Measurements from ENCODE around the gene PTPN3. TPM values are rescaled to one million over a fixed set of nuclear protein-coding genes. Genes with fewer than 3 reads are reported as not detected.

The PTPN3 gene
- polyA plus RNA-seq, 3 donors: not detected

GRCh38 chr9:109493648-109494047, 4.5 kb downstream of the PTPN3 start:
- Mint-ChIP-seq H3K4me3 (peak overlapping the region in 1 of 2 donors; percentile 33), H3K27ac (no peak overlapping the region), H3K27me3 (ENCODE audit: low read depth in 3 of 3) (peaks cover 47 to 76% (median 51%) of the 10 kb centered on the region in 3 donors), H3K9me3 (peaks cover 0 to 9% (median 4%) of the 10 kb centered on the region in 7 donors), H3K36me3 (no peaks in the 10 kb centered on the region), H3K4me1 (peaks cover 3% of the 10 kb centered on the region)
- Histone ChIP-seq H3K36me3 (replicated peaks in 1 of 2; ENCODE audit: control insufficient read depth in 1 of 2, insufficient read depth in 2 of 2, low read length in 2 of 2) (no peaks in the 10 kb centered on the region), H3K27me3 (ENCODE audit: control insufficient read depth in 2 of 2, insufficient read depth in 2 of 2, low read length in 2 of 2) (peaks cover 33 to 61% of the 10 kb centered on the region in 2 donors), H3K27ac (ENCODE audit: low read depth in 1 of 2, low read length in 2 of 2) (no peak overlapping the region), H3K9ac (ENCODE audit: insufficient read depth, low read length, poor library complexity, severe bottlenecking) (no peak overlapping the region), H2AFZ (ENCODE audit: insufficient read depth, low read depth, low read length, poor library complexity, severe bottlenecking) (no peak overlapping the region), H3K4me2 (replicated peaks; ENCODE audit: extremely low read depth, low read length, poor library complexity, severe bottlenecking) (no peak overlapping the region), H4K20me1 (ENCODE audit: insufficient read depth, low read length) (no peaks in the 10 kb centered on the region), H3K4me3 (replicated peaks in 1 of 3; ENCODE audit: low read depth in 2 of 3, low read length in 3 of 3) (no peak overlapping the region), H3K79me2 (ENCODE audit: insufficient read depth, low read length) (no peaks in the 10 kb centered on the region), H3K4me1 (ENCODE audit: control insufficient read depth in 1 of 2, insufficient read depth in 2 of 2, low read length in 2 of 2) (no peaks in the 10 kb centered on the region), H3K9me3 (replicated peaks in 1 of 2; ENCODE audit: control insufficient read depth in 1 of 2, insufficient read depth in 1 of 2, low read length in 2 of 2) (peaks cover 0 to 16% of the 10 kb centered on the region in 2 donors)
- no peak for TF ChIP-seq CTCF (IDR thresholded peaks at IDR 0.05)
- DNase-seq: no peak
- WGBS (ENCODE audit: insufficient coverage): 41% methylated on average over 4 of the region's 6 CpGs
- intact Hi-C loops (cut with micrococcal nuclease): no loop called here

- Histone ChIP-seq H3K9me3 (replicated peaks in 1 of 2; ENCODE audit: control insufficient read depth in 1 of 2, insufficient read depth in 1 of 2, low read length in 2 of 2) (peaks cover 0 to 3% of the 10 kb centered on the region in 2 donors), H3K9ac (ENCODE audit: insufficient read depth, low read length, poor library complexity, severe bottlenecking) (no peak overlapping the region), H3K4me2 (replicated peaks; ENCODE audit: extremely low read depth, low read length, poor library complexity, severe bottlenecking) (no peak overlapping the region), H3K79me2 (ENCODE audit: insufficient read depth, low read length) (no peaks in the 10 kb centered on the region), H3K36me3 (replicated peaks in 1 of 2; ENCODE audit: control insufficient read depth in 1 of 2, insufficient read depth in 2 of 2, low read length in 2 of 2) (no peaks in the 10 kb centered on the region), H3K4me1 (ENCODE audit: control insufficient read depth in 1 of 2, insufficient read depth in 2 of 2, low read length in 2 of 2) (no peaks in the 10 kb centered on the region), H3K27ac (ENCODE audit: low read depth in 1 of 2, low read length in 2 of 2) (no peak overlapping the region), H2AFZ (ENCODE audit: insufficient read depth, low read depth, low read length, poor library complexity, severe bottlenecking) (no peak overlapping the region), H3K4me3 (replicated peaks in 1 of 3; ENCODE audit: low read depth in 2 of 3, low read length in 3 of 3) (no peak overlapping the region), H3K27me3 (ENCODE audit: control insufficient read depth in 2 of 2, insufficient read depth in 2 of 2, low read length in 2 of 2) (peaks cover 21 to 51% of the 10 kb centered on the region in 2 donors), H4K20me1 (ENCODE audit: insufficient read depth, low read length) (no peaks in the 10 kb centered on the region)
- Mint-ChIP-seq H3K4me3 (no peak overlapping the region), H3K4me1 (no peaks in the 10 kb centered on the region), H3K27ac (no peak overlapping the region), H3K36me3 (no peaks in the 10 kb centered on the region), H3K9me3 (peaks cover 0 to 3% (median 0%) of the 10 kb centered on the region in 7 donors), H3K27me3 (ENCODE audit: low read depth in 3 of 3) (peaks cover 40 to 76% (median 47%) of the 10 kb centered on the region in 3 donors)
- DNase-seq: no peak
- TF ChIP-seq CTCF (IDR thresholded peaks at IDR 0.05): no peak
- intact Hi-C loops (cut with micrococcal nuclease): no loop called here
- WGBS (ENCODE audit: insufficient coverage): 60% methylated on average over 2 of the region's 2 CpGs
Measured at GRCh38 chr9:109491590-109491989, 6.5 kb downstream of the PTPN3 start.

Measured in CD14-positive monocyte (primary cell).